K562 (cell line): Measurements from ENCODE around the gene OTUD1. TPM values are rescaled to one million over a fixed set of nuclear protein-coding genes. Genes with fewer than 3 reads are reported as not detected.

Source experiments
- ATAC-seq: fragments of 200-7000 bp; cut with Tn5 transposase; 3 replicates; pipeline ENCODE4 v1.9.1; 2020; ENCODE audit warnings: moderate library complexity
- BruUV-seq: library from RNA; stranded (reverse); fragments of 400-500 nt; replicated peaks from 2 replicates; lab custom pipeline; 2021; lab: Mats Ljungman, UMichigan
- CTCF ChIA-PET: fragments of 300-600 bp; formaldehyde crosslinking; extraction: SDS; loops from one replicate; lab custom pipeline; 2021; ENCODE audit warnings: low intra/inter-chr PET ratio; lab: Yijun Ruan, JAX
- POLR2A ChIA-PET: fragments of 300-600, 350-650 bp; sonication (Branson Sonifier 250); formaldehyde crosslinking; extraction: SDS; loops from one replicate; lab custom pipeline; 2021; ENCODE audit warnings: antibody characterized with exemption, inconsistent platforms; lab: Yijun Ruan, JAX
- DNase-seq, 4 experiments: peaks; one replicate each; pipeline versions ENCODE4 v3.0.0 to v3.0.0-alpha.2; 2011 to 2018; ENCODE audit warnings: low spot score in 3 of 4, mixed read lengths in 3 of 4; ENCODE audit errors: extremely low read depth in 1 of 4
- FAIRE-seq: peaks from 2 replicates; lab custom pipeline; 2011; peaks lifted over from hg19 to GRCh38; lab: Jason Lieb, UNC
- H2AFZ ChIP-seq: 2 replicates; pipeline ENCODE4 v1.6.0; 2011; ENCODE audit warnings: low read depth, low read length, control low read depth, inconsistent platforms
- H3K27ac ChIP-seq: fragments of 200-600 bp; 3 replicates; pipeline ENCODE4 v1.8.0; 2011; ENCODE audit warnings: low read depth, mild to moderate bottlenecking, control low read depth, inconsistent platforms, low read length, moderate library complexity, mixed read lengths; ENCODE audit errors: extremely low read depth
- H3K27me3 ChIP-seq, 2 experiments: fragments of 300-600 bp in 1 of 2; 2 replicates in 1 of 2; 3 replicates in 1 of 2; pipeline versions ENCODE4 v1.6.0 to v1.8.0; 2011; ENCODE audit warnings: inconsistent platforms in 2 of 2, low read length in 2 of 2, mild to moderate bottlenecking in 1 of 2, mixed read lengths in 1 of 2, moderate library complexity in 1 of 2; ENCODE audit not compliant: control insufficient read depth in 2 of 2, insufficient read depth in 2 of 2
- H3K36me3 ChIP-seq: fragments of 300-600 bp; 3 replicates; pipeline ENCODE4 v1.8.0; 2011; ENCODE audit warnings: mild to moderate bottlenecking, low read length, inconsistent platforms; ENCODE audit not compliant: control insufficient read depth, insufficient read depth
- H3K4me1 ChIP-seq, 2 experiments: fragments of 200-600 bp in 1 of 2; replicated peaks in 1 of 2; 2 replicates in 1 of 2; 3 replicates in 1 of 2; pipeline versions ENCODE4 v1.5.1 to v1.8.0; 2011; ENCODE audit warnings: inconsistent platforms in 2 of 2, low read length in 2 of 2, mild to moderate bottlenecking in 1 of 2, mixed read lengths in 1 of 2, moderate library complexity in 1 of 2; ENCODE audit not compliant: control insufficient read depth in 2 of 2, insufficient read depth in 2 of 2
- H3K4me2 ChIP-seq: 2 replicates; pipeline ENCODE4 v1.6.1; 2011; ENCODE audit warnings: low read length, control low read depth, inconsistent platforms, mixed read lengths; ENCODE audit not compliant: insufficient read depth
- H3K4me3 ChIP-seq: fragments of 200-600 bp; sonication (generic), shearing (Covaris generic); 2 replicates; pipeline ENCODE4 v1.5.1; 2016; ENCODE audit warnings: control low read depth, inconsistent platforms
- H3K79me2 ChIP-seq: fragments of 200-600 bp; 3 replicates; pipeline ENCODE4 v1.8.0; 2011; ENCODE audit warnings: low read length, inconsistent platforms; ENCODE audit not compliant: control insufficient read depth, insufficient read depth
- H3K9ac ChIP-seq, 2 experiments: 2 replicates each; pipeline versions ENCODE4 v1.6.0 to v1.6.1; 2011; ENCODE audit warnings: low read depth in 2 of 2, low read length in 2 of 2, control low read depth in 1 of 2, inconsistent platforms in 1 of 2, mild to moderate bottlenecking in 1 of 2, mixed read lengths in 1 of 2; ENCODE audit not compliant: insufficient read depth in 1 of 2
- H3K9me1 ChIP-seq: one replicate; pipeline ENCODE4 v1.6.0; 2011; ENCODE audit warnings: inconsistent platforms, mild to moderate bottlenecking, low read length, moderate library complexity; ENCODE audit not compliant: control insufficient read depth, insufficient read depth
- H3K9me3 ChIP-seq: replicated peaks from 2 replicates; pipeline ENCODE4 v1.5.1; 2011; ENCODE audit warnings: low read depth, low read length, inconsistent platforms; ENCODE audit not compliant: control insufficient read depth, insufficient read depth
- H4K20me1 ChIP-seq: replicated peaks from 2 replicates; pipeline ENCODE4 v1.6.1; 2011; ENCODE audit warnings: low read length, inconsistent platforms, mixed read lengths; ENCODE audit not compliant: control insufficient read depth, insufficient read depth
- ETV1 ChIP-seq: fragments of 450-650 bp; conservative IDR thresholded peaks from 2 replicates; pipeline ENCODE4 v1.6.1; 2016; ENCODE audit warnings: missing genetic modification characterization, control low read depth, low read depth, missing compliant biosample characterization
- KAT8 ChIP-seq: fragments of 450-650 bp; IDR thresholded peaks from 2 replicates; pipeline ENCODE4 v1.6.1; 2016; ENCODE audit warnings: low read depth, mild to moderate bottlenecking
- MAZ ChIP-seq, 2 experiments: fragments of 450-650 bp in 1 of 2; sonication (generic) in 1 of 2; formaldehyde crosslinking; IDR thresholded peaks in 1 of 2; conservative IDR thresholded peaks in 1 of 2; 2 replicates each; pipeline versions ENCODE4 v1.4.0 to v1.5.0; 2020; ENCODE audit warnings: mild to moderate bottlenecking in 1 of 2, missing genetic modification reagents in 1 of 2
- SMAD2 ChIP-seq: fragments of 150-350 bp; IDR thresholded peaks from 2 replicates; pipeline ENCODE4 v1.6.1; 2014; ENCODE audit warnings: low read depth, mild to moderate bottlenecking, low read length
- SMARCA4 ChIP-seq: fragments of 450-650 bp; IDR thresholded peaks from 2 replicates; pipeline ENCODE4 v1.6.1; 2016
- TAF7 ChIP-seq: fragments of 450-650 bp; IDR thresholded peaks from 2 replicates; pipeline ENCODE4 v1.6.1; 2016; ENCODE audit warnings: missing genetic modification characterization, missing compliant biosample characterization
- TAF9B ChIP-seq: fragments of 450-650 bp; IDR thresholded peaks from 2 replicates; pipeline ENCODE4 v1.6.1; 2018; ENCODE audit warnings: mild to moderate bottlenecking; ENCODE audit not compliant: partially characterized antibody
- WGBS: fragments of 100-300 bp; shearing (Covaris generic); methylation state at CpG from one replicate; pipeline ENCODE4 v1.1.6; 2016; ENCODE audit warnings: low coverage, mixed read lengths; ENCODE audit not compliant: insufficient coverage; ENCODE audit errors: missing lambda C conversion rate; 5-methylcytosine and 5-hydroxymethylcytosine counted together
- in situ Hi-C: fragments of 300-500 bp; cut with MboI; formaldehyde crosslinking; loops from 4 replicates; pipeline ENCODE4 v1.15.0; 2018; ENCODE audit warnings: inconsistent platforms, mixed read lengths
- intact Hi-C: fragments of 100-400 bp; cut with micrococcal nuclease; formaldehyde crosslinking; loops from 2 replicates; pipeline ENCODE4 v1.14.2; 2022
- polyA plus RNA-seq, 8 experiments: library from polyadenylated mRNA; depleted of rRNA in 4 of 8; stranded (reverse) in 5 of 8; unstranded in 3 of 8; fragments of >200 nt; fragmentation: Nextera tagmentation in 2 of 8; fragmentation: Illumina TruSeq in 1 of 8; extraction: Ambion mirVana in 2 of 8; extraction: Trizol in 1 of 8; gene quantifications; 2 replicates each; pipeline versions ENCODE4 v1.2.1 to v1.2.3, GENCODE V29; 2011 to 2014; ENCODE audit warnings: inconsistent platforms in 1 of 8, missing spikeins in 1 of 8
- total RNA-seq, 7 experiments: library from RNA; depleted of rRNA in 6 of 7; stranded (reverse); fragments of >200 nt in 6 of 7; fragmentation: Illumina TruSeq in 2 of 7; extraction: Trizol in 2 of 7; gene quantifications; 2 replicates each; pipeline versions ENCODE4 v1.2.1 to v1.2.3, GENCODE V29; 2011 to 2021; ENCODE audit warnings: low replicate concordance in 1 of 7
- TF ChIP-seq, protein P1 (sequence below): sonication (generic); formaldehyde crosslinking; IDR thresholded peaks from 2 replicates; pipeline ENCODE4 v1.8.0; 2022; ENCODE audit warnings: missing genetic modification reagents, mild to moderate bottlenecking, borderline replicate concordance
- TF ChIP-seq, protein P2 (sequence below): fragments of 450-650 bp; conservative IDR thresholded peaks from 2 replicates; pipeline ENCODE4 v1.6.1; 2016; ENCODE audit warnings: missing genetic modification characterization, low read depth, mild to moderate bottlenecking, missing compliant biosample characterization, moderate library complexity
- TF ChIP-seq, protein P3 (sequence below): IDR thresholded peaks from 2 replicates; pipeline ENCODE4 v1.6.1; 2011; ENCODE audit not compliant: insufficient read length; ENCODE audit errors: extremely low read depth

OTUD1 gene
- total and polyA plus RNA-seq, 9 of the 15 experiments (the other 6 are each of a cell fraction or from before 2014, with no cell fraction given), result 0.29 to 2.0 (median 0.49) TPM

- H3K9ac ChIP-seq, result no peak overlapping the region
- FAIRE-seq, result no peak
- no peak for ATAC-seq
Observed at GRCh38 chr10:23391821-23392220, 47.1 kb upstream of the OTUD1 start.

More at GRCh38 chr10:23391821-23392220, 47.1 kb upstream of the OTUD1 start:
- H3K79me2 ChIP-seq, result no peaks in the 10 kb centered on the region
- no peaks in the 10 kb centered on the region for H3K9me1 ChIP-seq
- H3K27me3 ChIP-seq, result 0 out of 5 replicates have a peak, but pooled peaks cover 0 to 4% of the 10 kb centered on the region in 2 experiments
- no peaks in the 10 kb centered on the region for H3K36me3 ChIP-seq
- no peak overlapping the region for H2AFZ ChIP-seq
- H4K20me1 ChIP-seq, result no peaks in the 10 kb centered on the region
- BruUV-seq, result no TSS peak
- no peak for DNase-seq
- in situ Hi-C loops, result no loop called here
- POLR2A ChIA-PET, result no interaction called here
- CTCF ChIA-PET, result no interaction called here
- intact Hi-C loops, result no loop called here
- TF ChIP-seq TAF9B, result no peak
- TF ChIP-seq, protein P1, sequence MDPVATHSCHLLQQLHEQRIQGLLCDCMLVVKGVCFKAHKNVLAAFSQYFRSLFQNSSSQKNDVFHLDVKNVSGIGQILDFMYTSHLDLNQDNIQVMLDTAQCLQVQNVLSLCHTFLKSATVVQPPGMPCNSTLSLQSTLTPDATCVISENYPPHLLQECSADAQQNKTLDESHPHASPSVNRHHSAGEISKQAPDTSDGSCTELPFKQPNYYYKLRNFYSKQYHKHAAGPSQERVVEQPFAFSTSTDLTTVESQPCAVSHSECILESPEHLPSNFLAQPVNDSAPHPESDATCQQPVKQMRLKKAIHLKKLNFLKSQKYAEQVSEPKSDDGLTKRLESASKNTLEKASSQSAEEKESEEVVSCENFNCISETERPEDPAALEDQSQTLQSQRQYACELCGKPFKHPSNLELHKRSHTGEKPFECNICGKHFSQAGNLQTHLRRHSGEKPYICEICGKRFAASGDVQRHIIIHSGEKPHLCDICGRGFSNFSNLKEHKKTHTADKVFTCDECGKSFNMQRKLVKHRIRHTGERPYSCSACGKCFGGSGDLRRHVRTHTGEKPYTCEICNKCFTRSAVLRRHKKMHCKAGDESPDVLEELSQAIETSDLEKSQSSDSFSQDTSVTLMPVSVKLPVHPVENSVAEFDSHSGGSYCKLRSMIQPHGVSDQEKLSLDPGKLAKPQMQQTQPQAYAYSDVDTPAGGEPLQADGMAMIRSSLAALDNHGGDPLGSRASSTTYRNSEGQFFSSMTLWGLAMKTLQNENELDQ (CRISPR knock-in tag), result no peak
- no peak for TF ChIP-seq ETV1 (tag)
- TF ChIP-seq MAZ (CRISPR knock-in tag; conservative IDR thresholded peaks at IDR 0.05 in 1 of 2, IDR thresholded peaks at IDR 0.05 in 1 of 2), result no peak
- no peak for TF ChIP-seq SMAD2
- TF ChIP-seq KAT8, result no peak
- TF ChIP-seq, protein P2, sequence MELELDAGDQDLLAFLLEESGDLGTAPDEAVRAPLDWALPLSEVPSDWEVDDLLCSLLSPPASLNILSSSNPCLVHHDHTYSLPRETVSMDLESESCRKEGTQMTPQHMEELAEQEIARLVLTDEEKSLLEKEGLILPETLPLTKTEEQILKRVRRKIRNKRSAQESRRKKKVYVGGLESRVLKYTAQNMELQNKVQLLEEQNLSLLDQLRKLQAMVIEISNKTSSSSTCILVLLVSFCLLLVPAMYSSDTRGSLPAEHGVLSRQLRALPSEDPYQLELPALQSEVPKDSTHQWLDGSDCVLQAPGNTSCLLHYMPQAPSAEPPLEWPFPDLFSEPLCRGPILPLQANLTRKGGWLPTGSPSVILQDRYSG (tag), result no peak
- no peak for TF ChIP-seq SMARCA4
- TF ChIP-seq TAF7 (tag), result no peak
- TF ChIP-seq, protein P3, sequence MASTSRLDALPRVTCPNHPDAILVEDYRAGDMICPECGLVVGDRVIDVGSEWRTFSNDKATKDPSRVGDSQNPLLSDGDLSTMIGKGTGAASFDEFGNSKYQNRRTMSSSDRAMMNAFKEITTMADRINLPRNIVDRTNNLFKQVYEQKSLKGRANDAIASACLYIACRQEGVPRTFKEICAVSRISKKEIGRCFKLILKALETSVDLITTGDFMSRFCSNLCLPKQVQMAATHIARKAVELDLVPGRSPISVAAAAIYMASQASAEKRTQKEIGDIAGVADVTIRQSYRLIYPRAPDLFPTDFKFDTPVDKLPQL, result no peak
- 0% methylated on average over 2 of the region's 2 CpGs for WGBS
- H3K27ac ChIP-seq, result no peak overlapping the region
- H3K4me1 ChIP-seq, result no peaks in the 10 kb centered on the region
- no peaks in the 10 kb centered on the region for H3K9me3 ChIP-seq
- H3K4me3 ChIP-seq, result no peak overlapping the region
- no peak overlapping the region for H3K4me2 ChIP-seq
